ENCODE data around the gene PNP.

DNA sequence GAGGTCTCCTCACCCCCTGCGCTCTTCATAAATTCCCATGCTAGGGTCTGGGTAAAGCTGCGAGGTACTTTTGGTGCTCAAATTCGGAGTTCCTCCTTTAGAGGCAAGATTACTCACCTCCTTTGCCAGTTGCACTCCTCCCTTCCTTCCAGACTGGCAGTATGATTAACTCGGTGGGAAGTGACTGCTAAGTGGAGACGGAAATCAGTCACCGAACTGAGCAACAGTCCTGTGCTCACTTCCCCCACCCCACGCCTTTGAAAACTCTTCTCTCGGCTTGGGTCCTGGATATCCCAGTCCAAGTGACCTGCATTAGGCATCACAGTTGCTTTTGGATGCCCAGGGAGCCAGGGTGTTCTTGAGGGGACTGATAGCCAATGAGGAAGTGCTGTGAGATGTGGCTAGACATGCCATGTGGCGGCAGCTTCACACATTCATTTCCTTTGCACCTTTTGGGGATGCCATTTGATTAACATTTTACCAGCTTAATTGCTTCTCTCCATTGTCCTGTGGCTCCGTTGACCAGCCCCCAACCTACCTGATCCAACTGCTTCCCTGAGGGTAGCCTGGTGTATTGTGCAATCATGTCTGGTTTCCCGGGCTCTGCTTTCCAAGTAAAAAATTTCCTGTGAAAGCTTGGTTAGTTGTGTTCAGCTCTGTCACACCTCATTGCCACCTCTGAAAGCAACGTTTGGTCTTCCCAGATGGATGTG, 840 bp downstream of the PNP start:
- TF ChIP-seq EP300 (IDR thresholded peaks at IDR 0.05; ENCODE audit: borderline replicate concordance in 1 of 2, low read depth in 2 of 2, low read length in 2 of 2) (no peak), POLR2AphosphoS5 (IDR thresholded peaks at IDR 0.05; ENCODE audit: low read depth, low read length) (no peak; the same call in none of the 2 replicates), GABPA (IDR thresholded peaks at IDR 0.05; ENCODE audit: borderline replicate concordance, insufficient read depth, low read length) (no peak), YY1 (IDR thresholded peaks at IDR 0.05; ENCODE audit: low read depth, low read length) (no peak), CBX5 (IDR thresholded peaks at IDR 0.05; ENCODE audit: low read depth, low read length) (no peak), EZH2 (IDR thresholded peaks at IDR 0.05; ENCODE audit: low read depth, low read length, severe bottlenecking) (no peak), POLR2A (IDR thresholded peaks at IDR 0.05; ENCODE audit: control extremely low read depth in 1 of 2, low read depth in 2 of 2, low read length in 2 of 2) (no peak), TAF1 (IDR thresholded peaks at IDR 0.05; ENCODE audit: low read depth, low read length) (no peak)
- TF ChIP-seq, protein P1, sequence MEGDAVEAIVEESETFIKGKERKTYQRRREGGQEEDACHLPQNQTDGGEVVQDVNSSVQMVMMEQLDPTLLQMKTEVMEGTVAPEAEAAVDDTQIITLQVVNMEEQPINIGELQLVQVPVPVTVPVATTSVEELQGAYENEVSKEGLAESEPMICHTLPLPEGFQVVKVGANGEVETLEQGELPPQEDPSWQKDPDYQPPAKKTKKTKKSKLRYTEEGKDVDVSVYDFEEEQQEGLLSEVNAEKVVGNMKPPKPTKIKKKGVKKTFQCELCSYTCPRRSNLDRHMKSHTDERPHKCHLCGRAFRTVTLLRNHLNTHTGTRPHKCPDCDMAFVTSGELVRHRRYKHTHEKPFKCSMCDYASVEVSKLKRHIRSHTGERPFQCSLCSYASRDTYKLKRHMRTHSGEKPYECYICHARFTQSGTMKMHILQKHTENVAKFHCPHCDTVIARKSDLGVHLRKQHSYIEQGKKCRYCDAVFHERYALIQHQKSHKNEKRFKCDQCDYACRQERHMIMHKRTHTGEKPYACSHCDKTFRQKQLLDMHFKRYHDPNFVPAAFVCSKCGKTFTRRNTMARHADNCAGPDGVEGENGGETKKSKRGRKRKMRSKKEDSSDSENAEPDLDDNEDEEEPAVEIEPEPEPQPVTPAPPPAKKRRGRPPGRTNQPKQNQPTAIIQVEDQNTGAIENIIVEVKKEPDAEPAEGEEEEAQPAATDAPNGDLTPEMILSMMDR (IDR thresholded peaks at IDR 0.05; ENCODE audit: control extremely low read depth in 1 of 3, insufficient read depth in 1 of 3, low read depth in 1 of 3, low read length in 3 of 3): no peak
- TF ChIP-seq, protein P2, sequence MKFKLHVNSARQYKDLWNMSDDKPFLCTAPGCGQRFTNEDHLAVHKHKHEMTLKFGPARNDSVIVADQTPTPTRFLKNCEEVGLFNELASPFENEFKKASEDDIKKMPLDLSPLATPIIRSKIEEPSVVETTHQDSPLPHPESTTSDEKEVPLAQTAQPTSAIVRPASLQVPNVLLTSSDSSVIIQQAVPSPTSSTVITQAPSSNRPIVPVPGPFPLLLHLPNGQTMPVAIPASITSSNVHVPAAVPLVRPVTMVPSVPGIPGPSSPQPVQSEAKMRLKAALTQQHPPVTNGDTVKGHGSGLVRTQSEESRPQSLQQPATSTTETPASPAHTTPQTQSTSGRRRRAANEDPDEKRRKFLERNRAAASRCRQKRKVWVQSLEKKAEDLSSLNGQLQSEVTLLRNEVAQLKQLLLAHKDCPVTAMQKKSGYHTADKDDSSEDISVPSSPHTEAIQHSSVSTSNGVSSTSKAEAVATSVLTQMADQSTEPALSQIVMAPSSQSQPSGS (IDR thresholded peaks at IDR 0.05; ENCODE audit: low read length): no peak
